GM12872 (cell line): ENCODE data around the gene C1orf174.

ENCODE experiments used
- TF ChIP-seq, protein P1 (sequence below): IDR thresholded peaks from 3 replicates; pipeline ENCODE4 v1.5.1; 2011; ENCODE audit warnings: low read depth, mild to moderate bottlenecking, low read length, moderate library complexity; ENCODE audit not compliant: insufficient read depth

C1orf174 gene

DNA sequence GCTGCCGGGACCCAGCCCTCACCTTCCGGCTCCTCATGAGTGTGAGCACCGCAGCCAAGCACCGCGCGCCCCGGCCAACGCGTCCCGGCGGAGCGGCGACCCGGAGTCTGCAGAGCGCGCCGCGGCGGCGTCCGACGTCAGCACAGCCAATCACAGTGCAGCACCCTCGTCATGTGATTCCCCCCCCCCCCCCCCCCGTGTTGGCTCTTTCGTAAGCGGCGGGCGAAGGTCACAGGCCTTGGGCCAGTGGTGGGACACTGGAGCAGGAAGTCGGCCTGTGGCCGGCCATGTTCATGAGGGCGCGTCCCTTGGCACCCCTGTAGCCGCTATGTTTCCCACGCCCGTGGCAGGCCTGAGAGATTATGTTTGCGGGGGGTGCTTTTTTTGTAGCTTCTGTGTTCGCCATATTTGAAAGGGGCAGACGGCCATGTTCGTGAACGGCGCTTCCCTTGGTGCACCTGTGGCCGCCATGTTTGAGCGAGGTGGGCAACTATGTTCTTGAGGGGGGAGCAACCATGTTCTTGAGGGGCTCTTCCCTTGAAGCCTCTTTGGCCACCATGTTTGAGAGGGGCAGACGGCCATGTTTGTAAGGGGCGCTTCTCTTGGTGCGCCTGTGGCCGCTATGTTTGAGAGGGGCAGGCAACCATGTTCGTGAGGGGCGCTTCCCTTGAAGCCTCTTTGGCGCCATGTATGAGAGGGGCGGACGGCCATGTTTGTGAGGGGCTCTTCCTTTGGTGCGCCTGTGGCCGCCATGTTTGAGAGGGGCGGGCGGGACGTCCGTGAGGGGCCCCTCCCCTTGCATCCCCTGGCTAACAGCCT is at the start of gene C1orf174:
C1orf174 (minus strand) TSS at position 123 of the 819 bp plus-strand sequence; CDS start at position 37, 86 bp downstream.
- TF ChIP-seq, protein P1, sequence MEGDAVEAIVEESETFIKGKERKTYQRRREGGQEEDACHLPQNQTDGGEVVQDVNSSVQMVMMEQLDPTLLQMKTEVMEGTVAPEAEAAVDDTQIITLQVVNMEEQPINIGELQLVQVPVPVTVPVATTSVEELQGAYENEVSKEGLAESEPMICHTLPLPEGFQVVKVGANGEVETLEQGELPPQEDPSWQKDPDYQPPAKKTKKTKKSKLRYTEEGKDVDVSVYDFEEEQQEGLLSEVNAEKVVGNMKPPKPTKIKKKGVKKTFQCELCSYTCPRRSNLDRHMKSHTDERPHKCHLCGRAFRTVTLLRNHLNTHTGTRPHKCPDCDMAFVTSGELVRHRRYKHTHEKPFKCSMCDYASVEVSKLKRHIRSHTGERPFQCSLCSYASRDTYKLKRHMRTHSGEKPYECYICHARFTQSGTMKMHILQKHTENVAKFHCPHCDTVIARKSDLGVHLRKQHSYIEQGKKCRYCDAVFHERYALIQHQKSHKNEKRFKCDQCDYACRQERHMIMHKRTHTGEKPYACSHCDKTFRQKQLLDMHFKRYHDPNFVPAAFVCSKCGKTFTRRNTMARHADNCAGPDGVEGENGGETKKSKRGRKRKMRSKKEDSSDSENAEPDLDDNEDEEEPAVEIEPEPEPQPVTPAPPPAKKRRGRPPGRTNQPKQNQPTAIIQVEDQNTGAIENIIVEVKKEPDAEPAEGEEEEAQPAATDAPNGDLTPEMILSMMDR = no peak

DNA sequence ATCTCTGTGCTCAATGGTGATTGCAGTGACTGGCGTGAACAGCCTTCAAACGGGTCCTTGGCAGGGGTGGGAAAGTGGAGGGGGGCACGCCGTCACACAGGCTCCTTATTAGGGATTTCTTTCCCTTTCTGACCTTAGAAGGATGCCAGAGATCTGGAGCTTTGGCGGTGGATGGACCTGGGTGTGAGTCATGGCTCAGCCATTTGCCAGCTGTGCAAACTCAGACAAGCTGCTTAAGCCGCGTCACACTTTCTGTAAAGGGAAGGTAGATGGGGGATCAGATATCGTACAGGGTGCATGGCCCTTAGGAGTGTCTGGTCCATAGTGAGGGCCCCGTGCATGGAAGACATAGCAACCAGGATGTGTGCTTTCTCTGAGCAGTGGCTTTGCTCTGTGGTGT is 48.3 kb upstream of the C1orf174 start:
- TF ChIP-seq, protein P1 = no peak

DNA sequence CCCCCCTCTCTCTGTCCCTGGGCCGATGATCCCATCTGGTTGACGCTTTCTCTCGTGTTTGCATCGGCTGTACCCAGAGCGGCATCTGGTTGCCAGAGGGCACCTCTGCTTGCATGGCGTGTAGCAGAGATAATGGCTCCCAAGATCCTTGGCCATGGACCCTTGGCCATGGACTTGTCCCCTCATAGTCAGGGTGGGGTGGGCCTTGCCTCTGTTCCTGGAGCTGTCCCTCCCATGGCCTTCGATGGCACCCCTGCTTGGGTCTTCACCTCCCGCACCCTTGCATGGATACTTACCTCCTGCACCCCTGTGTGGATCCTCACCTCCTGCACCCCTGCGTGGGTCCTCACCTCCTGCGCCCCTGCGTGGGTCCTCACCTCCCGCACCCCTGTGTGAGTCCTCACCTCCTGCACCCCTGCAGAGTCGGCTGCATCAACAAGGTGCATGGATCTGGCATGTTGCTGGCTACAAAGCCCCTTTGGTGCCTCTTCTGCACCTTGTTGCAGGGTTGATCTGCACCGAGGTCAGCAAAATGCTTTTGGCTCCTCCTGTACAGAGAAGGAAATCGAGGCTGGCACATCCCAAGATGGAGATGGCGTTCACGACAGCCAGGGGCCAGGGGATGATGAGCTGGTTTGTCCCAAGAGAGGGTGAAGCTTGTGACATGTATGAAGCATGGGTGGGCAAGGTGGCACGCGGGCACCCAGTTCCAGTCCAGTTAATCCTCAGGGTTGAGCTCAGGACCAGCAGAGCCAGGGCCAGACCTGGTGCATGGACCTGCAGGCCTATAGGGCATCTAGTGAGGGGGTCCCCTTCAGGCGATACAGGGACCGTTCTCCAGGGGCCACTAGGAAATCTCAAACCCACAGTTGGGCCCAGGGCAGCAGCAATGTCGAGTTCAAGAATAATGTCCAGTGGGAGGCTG is 46.1 kb upstream of the C1orf174 start:
- TF ChIP-seq, protein P1 = no peak

DNA sequence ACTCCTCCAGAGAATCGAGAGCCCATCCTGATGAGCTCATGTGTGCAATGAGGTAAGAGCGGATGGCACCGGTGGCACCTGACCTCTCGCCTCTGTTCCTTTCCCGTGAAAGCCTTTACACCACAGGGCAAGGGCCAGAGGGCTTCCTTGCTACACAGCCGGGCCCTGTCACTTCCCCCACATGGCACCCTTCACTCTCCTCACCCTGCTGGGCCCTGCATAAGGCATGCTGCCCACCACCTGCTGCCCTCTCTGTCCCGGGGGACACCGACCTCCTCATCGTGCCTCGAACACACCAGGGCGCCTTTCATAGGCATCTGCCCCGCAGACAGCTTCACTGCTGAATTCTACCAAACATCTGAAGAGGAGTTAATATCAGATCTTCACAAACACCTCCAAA is 45.1 kb upstream of the C1orf174 start:
- TF ChIP-seq, protein P1 = no peak

DNA sequence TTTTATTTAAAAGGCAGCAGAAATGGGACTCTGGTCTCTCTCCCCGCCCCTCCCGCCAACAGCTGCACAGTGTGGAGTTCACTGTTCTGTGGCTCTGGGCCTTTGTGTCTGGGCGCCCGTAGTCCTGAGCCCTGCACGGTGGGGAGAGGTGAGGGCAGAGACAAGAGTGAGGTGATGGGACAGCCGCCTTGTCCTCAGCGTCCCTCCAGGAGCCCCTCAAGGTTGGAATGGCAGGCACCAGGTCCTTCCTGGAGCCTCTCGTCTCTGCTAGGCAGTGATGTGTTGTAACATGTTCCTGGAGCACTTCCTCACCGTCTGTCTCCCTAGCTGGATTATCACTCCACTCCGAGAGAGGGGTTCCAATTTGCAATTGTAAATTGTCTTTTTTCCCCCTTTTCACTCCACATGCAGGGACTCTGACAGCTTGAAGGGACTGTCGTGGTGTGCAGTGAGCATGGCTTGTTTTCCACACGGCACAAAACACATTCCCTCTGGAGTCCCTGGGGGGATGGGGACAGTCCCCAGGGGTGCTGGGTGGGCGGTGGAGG is 44.6 kb upstream of the C1orf174 start:
- TF ChIP-seq, protein P1 = no peak

DNA sequence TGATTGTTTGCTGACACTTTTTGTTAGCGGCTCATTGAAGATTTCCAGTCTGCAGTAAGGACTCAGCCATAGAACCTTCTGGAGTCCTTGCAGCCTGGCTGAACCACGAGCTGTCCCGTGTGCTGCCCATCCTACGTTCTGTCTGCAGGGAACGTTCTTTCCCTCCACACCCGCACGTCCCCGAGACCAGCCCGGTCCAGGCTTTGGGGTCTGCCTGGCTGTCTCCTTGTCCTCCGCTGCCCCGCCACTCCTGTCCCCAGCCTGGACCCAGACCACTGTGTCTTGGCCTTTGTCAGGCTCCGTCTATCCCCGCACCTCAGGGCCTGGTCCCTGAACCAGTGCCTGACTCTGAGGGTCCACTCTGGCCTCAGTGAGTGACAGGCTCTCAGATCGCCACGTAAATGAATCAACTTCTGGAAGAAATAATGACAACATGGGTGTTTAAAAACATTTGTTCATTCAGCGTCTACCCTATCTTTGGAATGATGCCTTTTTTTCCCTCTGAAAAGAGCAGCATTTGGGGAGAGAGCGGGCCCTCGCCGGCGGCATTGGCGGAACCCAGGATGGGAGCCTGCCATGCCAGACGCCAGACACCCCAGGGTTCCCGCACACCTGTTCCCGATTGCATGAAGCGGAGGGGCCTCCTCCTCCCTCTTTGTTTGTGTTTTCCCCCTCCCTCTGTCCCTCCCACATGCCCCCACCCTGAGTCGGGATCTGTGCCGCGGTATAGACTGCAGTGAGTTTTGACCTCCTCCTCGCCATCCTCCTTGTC is 43.9 kb upstream of the C1orf174 start:
- TF ChIP-seq, protein P1 = no peak
